Esophagus squamous epithelium (tissue), 5 donors: ENCODE measurements around the gene PRPH. TPM values are rescaled to one million over a fixed set of nuclear protein-coding genes. Genes with fewer than 3 reads are reported as not detected.
"Not testable (repeated sequence)": the region's sequence is repeated elsewhere in the genome, so short reads cannot be mapped to it uniquely, and the experiment has no call there.

ENCODE experiments used
- DNase-seq: peaks from one replicate; lab custom pipeline; 2025; lab: John Stamatoyannopoulos, UW
- H3K27ac ChIP-seq, 4 donors: fragments of 200-600 bp; sonication (generic); one replicate each; pipeline ENCODE4 v1.5.1; 2016 to 2019; ENCODE audit warnings: mild to moderate bottlenecking in 1 of 4
- H3K27me3 ChIP-seq, 4 donors: fragments of 200-600 bp; sonication (generic); 1 replicate in 3 of 4; 2 replicates in 1 of 4; pipeline versions ENCODE4 v1.5.1 to v1.6.0; 2017 to 2021; ENCODE audit warnings: antibody characterized with exemption in 1 of 4
- H3K36me3 ChIP-seq, 3 donors: fragments of 200-600 bp; sonication (generic); one replicate each; pipeline ENCODE4 v1.5.1; 2016 to 2019
- H3K4me1 ChIP-seq, 3 donors: fragments of 200-600 bp; sonication (generic); one replicate each; pipeline ENCODE4 v1.5.1; 2017 to 2019
- H3K4me3 ChIP-seq, 4 donors: fragments of 200-600 bp; sonication (generic); 1 replicate in 3 of 4; 2 replicates in 1 of 4; pipeline ENCODE4 v1.5.1; 2016 to 2019; ENCODE audit warnings: mild to moderate bottlenecking in 2 of 4, moderate library complexity in 1 of 4
- H3K9me3 ChIP-seq, 3 donors: fragments of 200-600 bp; sonication (generic); one replicate each; pipeline ENCODE4 v1.5.1; 2016 to 2019
- CTCF ChIP-seq, 6 experiments: fragments of 450-650 bp in 4 of 6; fragments of 200-600 bp in 2 of 6; sonication (generic) in 2 of 6; IDR thresholded peaks; one replicate each; pipeline ENCODE4 v1.5.1; 2016 to 2019; ENCODE audit warnings: antibody characterized with exemption in 6 of 6, mild to moderate bottlenecking in 4 of 6, moderate library complexity in 4 of 6
- POLR2A ChIP-seq, 4 donors: fragments of 450-650 bp; IDR thresholded peaks; one replicate each; pipeline ENCODE4 v1.6.1; 2017; ENCODE audit warnings: antibody characterized with exemption in 4 of 4, mild to moderate bottlenecking in 4 of 4, moderate library complexity in 3 of 4
- WGBS, 2 donors: methylation state at CpG; one replicate each; pipeline ENCODE4 v1.1.5; 2018; 5-methylcytosine and 5-hydroxymethylcytosine counted together
- intact Hi-C: fragments of 100-400 bp; cut with DNase I; formaldehyde crosslinking; loops from one replicate; pipeline ENCODE4 v1.15.0; 2022
- total RNA-seq, 4 donors: library from RNA; depleted of rRNA; stranded (reverse); fragments of >200 nt; gene quantifications; one replicate each; pipeline ENCODE4 v1.1.0, GENCODE V29; 2016
- donor health status: DM: yes; HTN: yes; CAD: no.

PRPH gene
- total RNA-seq, 4 donors from 2014 or later = 0.57 TPM; not detected in 3

DNA sequence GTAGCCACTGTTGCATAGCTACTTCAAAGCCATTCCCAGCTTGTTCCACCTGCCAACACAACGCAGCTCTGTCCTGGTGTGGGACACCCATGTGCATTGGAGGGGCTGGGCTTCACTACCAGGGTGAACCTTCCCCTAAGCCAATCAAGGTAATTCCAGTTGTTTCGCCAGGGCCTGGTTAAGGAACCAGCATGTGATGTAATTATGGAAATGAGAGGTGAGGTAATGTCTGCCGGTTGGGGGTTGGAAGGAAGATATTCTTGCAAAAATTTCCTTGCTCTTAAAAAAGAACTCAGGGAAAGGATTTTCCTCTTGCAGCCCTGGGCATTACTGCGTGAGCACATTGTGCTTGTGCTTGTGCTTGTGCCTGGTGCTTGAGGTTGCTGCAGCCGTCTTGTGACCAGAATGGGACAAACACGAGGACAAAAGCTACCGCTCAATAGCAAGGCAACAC lies 15.2 kb upstream of the PRPH start:
- WGBS, 2 donors = 53 to 57% methylated on average over 6 to 7 of the region's 7 CpGs
- intact Hi-C loops = no loop called here

GRCh38 chr12:49280545-49280944 lies 14.4 kb upstream of the PRPH start:
- H3K4me1 ChIP-seq, DNase-seq, H3K9me3 ChIP-seq, H3K27ac ChIP-seq, H3K4me3 ChIP-seq, intact Hi-C loops, H3K36me3 ChIP-seq: not testable (repeated sequence)
- WGBS, 2 donors = 71 to 81% methylated on average over 6 of the region's 6 CpGs
- H3K27me3 ChIP-seq = peaks cover 0 to 31% (median 0%) of the 10 kb centered on the region in 4 donors

More for the DNA sequence above, 15.2 kb upstream of the PRPH start:
- Histone ChIP-seq H3K9me3 (no peaks in the 10 kb centered on the region), H3K4me1 (no peaks in the 10 kb centered on the region), H3K27me3 (peaks cover 0 to 26% (median 0%) of the 10 kb centered on the region in 4 donors), H3K4me3 (no peak overlapping the region), H3K36me3 (no peaks in the 10 kb centered on the region), H3K27ac (no peak overlapping the region)
- TF ChIP-seq CTCF (IDR thresholded peaks at IDR 0.05) = no peak
- TF ChIP-seq POLR2A (IDR thresholded peaks at IDR 0.05) = no peak
- DNase-seq = no peak

GRCh38 chr12:49282302-49282701 lies 12.6 kb upstream of the PRPH start:
- Histone ChIP-seq H3K36me3 (no peaks in the 10 kb centered on the region), H3K9me3 (no peaks in the 10 kb centered on the region), H3K27ac (no peak overlapping the region), H3K4me3 (no peak overlapping the region), H3K4me1 (no peaks in the 10 kb centered on the region), H3K27me3 (peaks cover 0 to 38% (median 0%) of the 10 kb centered on the region in 4 donors)
- DNase-seq = no peak
- intact Hi-C loops = no loop called here
- 75 to 90% methylated on average over 3 to 5 of the region's 5 CpGs for WGBS, 2 donors
- TF ChIP-seq CTCF (IDR thresholded peaks at IDR 0.05) (no peak), POLR2A (IDR thresholded peaks at IDR 0.05) (no peak)

GRCh38 chr12:49282740-49283375 lies 12.1 kb upstream of the PRPH start:
- H3K9me3 ChIP-seq, H3K4me1 ChIP-seq, DNase-seq, intact Hi-C loops, H3K27ac ChIP-seq, H3K4me3 ChIP-seq, H3K36me3 ChIP-seq: not testable (repeated sequence)
- 73 to 82% methylated on average over 1 of the region's 6 CpGs for WGBS, 2 donors
- H3K27me3 ChIP-seq = peaks cover 0 to 40% (median 0%) of the 10 kb centered on the region in 4 donors

DNA sequence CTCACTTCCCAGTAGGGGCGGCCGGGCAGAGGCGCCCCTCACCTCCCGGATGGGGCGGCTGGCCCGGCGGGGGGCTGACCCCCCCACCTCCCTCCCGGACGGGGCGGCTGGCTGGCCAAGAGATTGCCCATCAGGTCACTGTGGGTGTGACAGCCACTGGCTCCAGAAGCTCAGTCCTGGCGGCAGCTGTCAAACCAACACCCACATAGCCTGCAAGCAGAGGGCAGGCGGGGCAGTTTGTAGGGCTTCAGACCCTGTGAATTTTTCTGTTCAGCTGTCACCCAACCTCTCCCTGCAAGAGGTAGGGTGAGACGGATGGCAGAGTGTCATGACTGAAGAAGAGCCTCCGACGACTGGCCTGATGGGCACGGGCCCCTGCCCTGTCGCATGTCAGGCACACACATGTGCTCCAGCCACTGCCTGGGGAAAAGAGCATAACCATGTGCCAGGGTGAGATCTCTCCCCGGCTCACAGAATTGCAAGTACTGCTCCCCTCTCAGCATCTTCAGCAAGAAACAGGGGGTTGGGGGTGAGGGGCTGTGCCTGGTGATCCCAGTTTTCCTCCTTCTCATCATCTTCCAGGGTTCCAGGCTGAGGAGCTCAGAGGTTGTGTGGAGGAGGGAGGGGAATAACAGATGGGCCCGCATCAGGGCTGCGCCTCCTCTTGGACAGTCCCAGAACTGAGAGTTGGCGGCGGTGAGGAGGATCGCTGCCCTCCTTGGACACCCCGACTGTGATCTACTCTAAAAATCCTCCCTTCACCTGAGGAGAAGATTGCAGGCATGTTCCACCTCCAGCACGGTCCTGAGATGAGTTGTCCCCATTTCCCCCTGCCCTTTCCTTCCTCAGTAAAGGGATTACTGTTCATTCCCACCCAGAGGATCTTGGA lies 11.2 kb upstream of the PRPH start:
- Histone ChIP-seq H3K27me3 (peaks cover 0 to 44% (median 0%) of the 10 kb centered on the region in 4 donors), H3K9me3 (no peaks in the 10 kb centered on the region), H3K36me3 (no peaks in the 10 kb centered on the region), H3K4me1 (no peaks in the 10 kb centered on the region), H3K27ac (no peak overlapping the region), H3K4me3 (no peak overlapping the region)
- TF ChIP-seq CTCF (IDR thresholded peaks at IDR 0.05) (no peak), POLR2A (IDR thresholded peaks at IDR 0.05) (no peak)
- no peak for DNase-seq
- intact Hi-C loops = no loop called here
- 78 to 83% methylated on average over 8 of the region's 25 CpGs for WGBS, 2 donors

DNA sequence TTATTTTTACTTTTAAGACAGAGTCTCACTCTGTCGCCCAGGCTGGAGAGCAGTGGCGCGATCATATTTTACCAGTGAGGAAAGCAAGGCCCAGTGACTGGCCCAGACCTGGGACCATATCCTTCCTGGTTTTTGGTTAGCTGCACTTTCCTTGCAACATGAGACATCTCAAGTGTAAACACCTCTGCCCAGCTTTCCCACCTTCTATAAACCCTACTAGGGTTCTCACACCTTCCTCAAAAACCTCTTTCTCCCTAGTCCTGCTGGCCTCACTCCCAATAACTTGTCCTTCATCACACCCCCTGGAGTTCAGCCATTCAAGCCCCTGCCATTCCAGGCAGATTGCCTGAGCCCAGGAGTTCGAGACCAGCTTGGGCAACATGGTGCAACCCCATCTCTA lies 10.3 kb upstream of the PRPH start:
- no peak overlapping the region for H3K27ac ChIP-seq
- no peak for DNase-seq
- WGBS, 2 donors = 73 to 81% methylated on average over 3 to 4 of the region's 4 CpGs
- intact Hi-C loops = no loop called here
- H3K36me3 ChIP-seq = no peaks in the 10 kb centered on the region
- H3K4me3 ChIP-seq = no peak overlapping the region
- no peaks in the 10 kb centered on the region for H3K4me1 ChIP-seq
- H3K27me3 ChIP-seq = peaks cover 0 to 44% (median 0%) of the 10 kb centered on the region in 4 donors
- H3K9me3 ChIP-seq = no peaks in the 10 kb centered on the region
- TF ChIP-seq POLR2A (IDR thresholded peaks at IDR 0.05) = no peak
- no peak for TF ChIP-seq CTCF (IDR thresholded peaks at IDR 0.05)
